SH-SY5Y (cell line): ENCODE measurements around the gene ITGB4.

Source experiments
- GATA2 ChIP-seq: IDR thresholded peaks from 2 replicates; pipeline ENCODE4 v1.6.1; 2011; ENCODE audit warnings: mild to moderate bottlenecking, low read depth, low read length
- GATA3 ChIP-seq: IDR thresholded peaks from 2 replicates; pipeline ENCODE4 v1.6.1; 2011; ENCODE audit warnings: low read depth, mild to moderate bottlenecking, low read length, moderate library complexity

ITGB4 gene

DNA sequence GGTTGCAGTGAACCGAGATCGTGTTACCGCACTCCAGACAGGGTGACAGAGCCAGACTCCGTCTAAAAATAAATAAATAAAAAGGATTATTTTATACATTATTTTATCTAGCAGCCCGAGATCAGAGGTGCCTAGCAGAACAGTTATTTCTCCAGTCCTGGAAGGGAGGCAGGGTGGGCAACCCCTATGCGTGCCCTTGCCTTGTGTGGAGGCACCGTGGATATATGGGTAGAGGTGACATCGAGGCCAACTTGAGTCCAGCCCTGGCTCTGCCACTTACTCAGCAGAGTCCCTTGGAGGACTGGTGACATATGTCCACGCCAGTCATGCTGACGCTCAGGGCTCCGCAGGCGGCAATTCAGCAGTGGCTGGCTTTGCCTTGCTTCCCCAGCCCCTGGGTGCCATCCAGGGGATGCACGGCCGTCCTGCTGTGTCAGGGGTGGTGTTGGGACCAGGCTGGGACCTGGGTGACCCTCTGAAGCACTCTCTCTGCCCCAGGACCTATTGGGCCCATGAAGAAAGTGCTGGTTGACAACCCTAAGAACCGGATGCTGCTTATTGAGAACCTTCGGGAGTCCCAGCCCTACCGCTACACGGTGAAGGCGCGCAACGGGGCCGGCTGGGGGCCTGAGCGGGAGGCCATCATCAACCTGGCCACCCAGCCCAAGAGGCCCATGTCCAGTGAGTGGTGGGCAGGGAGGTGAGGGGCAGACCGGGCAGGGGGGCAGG, 30.6 kb downstream of the ITGB4 start:
- TF ChIP-seq GATA2: no peak
- no peak for TF ChIP-seq GATA3

DNA sequence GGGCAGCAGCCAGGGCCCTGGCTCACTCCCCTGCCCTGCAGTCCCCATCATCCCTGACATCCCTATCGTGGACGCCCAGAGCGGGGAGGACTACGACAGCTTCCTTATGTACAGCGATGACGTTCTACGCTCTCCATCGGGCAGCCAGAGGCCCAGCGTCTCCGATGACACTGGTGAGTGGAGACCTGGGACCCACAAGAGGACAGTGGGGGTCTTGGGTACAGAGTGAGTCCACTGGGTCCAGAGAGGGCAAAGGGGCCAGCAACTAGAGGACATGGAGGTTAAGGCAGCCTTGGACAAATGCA, 31.1 kb downstream of the ITGB4 start:
- no peak for TF ChIP-seq GATA3
- TF ChIP-seq GATA2: no peak

GRCh38 chr17:75752802-75753513, 31.7 kb downstream of the ITGB4 start:
- no peak for TF ChIP-seq GATA3
- TF ChIP-seq GATA2: no peak

DNA sequence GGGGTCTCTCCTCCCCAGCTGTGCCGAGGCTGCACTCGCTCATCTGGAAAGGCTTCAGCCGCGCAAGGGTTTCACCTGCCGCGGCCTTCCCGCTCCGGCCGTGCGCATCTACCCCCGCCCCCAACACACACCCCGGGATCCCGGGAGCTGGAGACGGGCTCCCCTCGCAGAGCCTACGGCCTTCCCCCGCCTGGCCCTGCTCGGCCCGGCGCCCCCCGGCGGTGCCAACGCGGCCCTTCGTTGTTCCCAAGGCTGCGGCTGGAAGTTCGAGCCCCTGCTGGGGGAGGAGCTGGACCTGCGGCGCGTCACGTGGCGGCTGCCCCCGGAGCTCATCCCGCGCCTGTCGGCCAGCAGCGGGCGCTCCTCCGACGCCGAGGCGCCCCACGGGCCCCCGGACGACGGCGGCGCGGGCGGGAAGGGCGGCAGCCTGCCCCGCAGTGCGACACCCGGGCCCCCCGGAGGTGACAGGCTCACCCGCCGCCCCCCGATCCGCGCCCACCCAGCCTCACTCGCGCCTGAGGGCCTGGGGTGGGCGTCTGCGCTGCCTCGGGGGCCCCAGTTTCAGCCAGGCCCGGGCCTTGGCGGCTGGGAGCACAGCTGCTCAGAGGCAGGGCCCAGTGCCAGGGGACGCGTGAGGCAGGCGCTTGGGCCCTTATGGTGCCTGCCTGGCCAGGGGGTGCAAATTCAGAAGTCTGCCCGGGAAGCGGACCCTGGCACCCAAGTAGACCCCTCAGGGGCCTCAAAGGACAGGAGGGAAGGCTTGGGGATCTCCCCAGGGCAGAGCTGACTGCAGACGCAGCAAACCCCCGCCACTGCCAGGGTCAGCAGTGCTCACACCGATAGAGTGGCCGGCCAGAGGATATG, 32.5 kb downstream of the ITGB4 start:
- no peak for TF ChIP-seq GATA2
- no peak for TF ChIP-seq GATA3

GRCh38 chr17:75754378-75755204, 33.3 kb downstream of the ITGB4 start:
- no peak for TF ChIP-seq GATA3
- no peak for TF ChIP-seq GATA2

GRCh38 chr17:75755205-75755901, 34.1 kb downstream of the ITGB4 start:
- no peak for TF ChIP-seq GATA2
- TF ChIP-seq GATA3: no peak

DNA sequence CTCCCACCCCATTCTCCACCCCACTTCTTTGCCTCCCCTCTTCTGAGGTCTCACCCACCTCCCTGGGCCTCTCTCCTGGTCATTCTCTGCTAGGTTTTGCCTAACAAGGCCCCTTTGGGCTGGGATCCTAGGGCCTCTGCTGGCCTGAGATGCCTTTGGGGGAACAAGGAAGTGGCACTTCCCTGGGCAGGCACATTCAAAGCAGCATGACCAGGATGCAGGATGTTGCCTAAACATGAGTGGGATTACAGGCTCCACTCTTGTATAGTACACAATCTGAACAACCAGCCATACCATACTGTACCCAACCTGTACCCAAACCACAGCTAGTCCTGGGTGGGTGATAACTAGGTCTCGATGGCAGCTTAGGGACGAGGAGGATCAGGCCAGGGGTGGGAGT, 34.7 kb downstream of the ITGB4 start:
- no peak for TF ChIP-seq GATA2
- TF ChIP-seq GATA3: no peak

GRCh38 chr17:75756451-75757085, 35.3 kb downstream of the ITGB4 start:
- no peak for TF ChIP-seq GATA3
- no peak for TF ChIP-seq GATA2

DNA sequence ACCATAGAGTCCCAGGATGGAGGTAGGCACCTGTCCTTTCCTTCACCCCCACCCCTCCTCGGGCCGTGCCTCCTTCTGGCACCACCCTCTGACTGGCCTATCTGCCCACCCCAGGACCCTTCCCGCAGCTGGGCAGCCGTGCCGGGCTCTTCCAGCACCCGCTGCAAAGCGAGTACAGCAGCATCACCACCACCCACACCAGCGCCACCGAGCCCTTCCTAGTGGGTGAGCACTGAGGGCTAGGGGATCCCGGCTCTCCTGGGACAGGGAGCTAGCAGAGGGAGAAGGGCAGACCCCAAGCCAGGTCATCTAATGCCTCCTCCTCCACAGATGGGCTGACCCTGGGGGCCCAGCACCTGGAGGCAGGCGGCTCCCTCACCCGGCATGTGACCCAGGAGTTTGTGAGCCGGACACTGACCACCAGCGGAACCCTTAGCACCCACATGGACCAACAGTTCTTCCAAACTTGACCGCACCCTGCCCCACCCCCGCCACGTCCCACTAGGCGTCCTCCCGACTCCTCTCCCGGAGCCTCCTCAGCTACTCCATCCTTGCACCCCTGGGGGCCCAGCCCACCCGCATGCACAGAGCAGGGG, 35.9 kb downstream of the ITGB4 start:
- TF ChIP-seq GATA3: no peak
- TF ChIP-seq GATA2: no peak

GRCh38 chr17:75758131-75758905, 37.1 kb downstream of the ITGB4 start:
- TF ChIP-seq GATA3 (no peak), GATA2 (no peak)

DNA sequence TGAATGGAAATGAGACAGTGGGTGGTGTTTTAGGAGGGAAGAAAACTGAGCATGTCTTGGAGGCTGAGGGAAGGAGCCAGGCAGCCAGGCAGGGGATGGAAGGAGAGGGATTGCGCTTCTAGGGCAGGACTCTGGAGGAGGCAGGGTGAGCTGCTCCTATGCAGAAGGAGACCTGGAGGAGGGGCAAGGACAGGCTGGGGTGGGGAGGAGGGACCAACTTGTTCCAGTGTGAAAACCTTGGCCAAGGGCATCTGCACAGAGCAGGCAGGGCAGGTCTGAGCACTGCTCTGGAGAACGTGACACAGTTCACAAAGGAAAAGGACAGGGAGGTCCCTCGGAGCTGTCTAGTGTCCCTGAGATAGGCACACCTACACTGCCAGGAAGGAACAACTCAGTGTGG, 38.2 kb downstream of the ITGB4 start:
- no peak for TF ChIP-seq GATA2
- TF ChIP-seq GATA3: no peak

- TF ChIP-seq GATA2: no peak
- no peak for TF ChIP-seq GATA3
Measured at GRCh38 chr17:75762513-75763268, 41.4 kb downstream of the ITGB4 start.
